ENCODE data around the gene SPIN1.

The SPIN1 gene

DNA sequence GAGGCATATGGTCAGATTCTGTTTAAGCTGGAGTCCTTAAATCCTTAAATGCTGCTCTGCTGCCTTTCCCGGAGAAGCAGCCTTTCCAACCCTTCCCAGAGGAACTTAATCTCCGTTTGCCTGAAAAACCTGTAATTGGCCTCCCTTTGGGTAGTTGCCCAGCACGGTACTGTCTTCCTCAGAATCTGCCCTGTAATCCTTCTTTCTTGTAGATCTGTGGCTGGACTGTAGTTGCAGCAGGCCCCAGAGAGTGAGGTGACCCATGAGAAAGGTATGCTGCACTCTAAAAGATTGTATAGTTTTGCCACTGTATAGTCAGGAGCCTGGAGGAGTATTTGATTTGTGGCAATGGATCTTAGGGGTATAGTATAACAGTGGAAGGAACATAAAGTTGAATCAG lies 11.7 kb downstream of the SPIN1 start:
- no peaks in the 10 kb centered on the region for H3K9me3 ChIP-seq (ENCODE audit: control insufficient read depth, insufficient read depth, low read depth, low read length)
- ChIA-PET POLR2A (no interaction called here), CTCF (interaction anchor here (0.6 kb wide), 1 partner anchor 227 kb away, joined by 3 read pairs; no protein-coding TSS in a partner anchor)
- H3K4me3 ChIP-seq (ENCODE audit: low read depth, low read length): no peak overlapping the region
- no peaks in the 10 kb centered on the region for H3K4me1 ChIP-seq (ENCODE audit: control insufficient read depth, insufficient read depth, low read length)
- H3K27ac ChIP-seq (ENCODE audit: extremely low read depth, low read depth, low read length): no peak overlapping the region
- peaks cover 0 to 4% of the 10 kb centered on the region in 2 experiments; a peak in 1 of 3 replicates for H3K36me3 ChIP-seq (ENCODE audit: control insufficient read depth in 2 of 2, insufficient read depth in 1 of 2, low read length in 2 of 2)
- TF ChIP-seq ZNF169 (tag by site-specific recombination; IDR thresholded peaks at IDR 0.05): no peak
- no peak for TF ChIP-seq ZNF221 (tag by site-specific recombination; IDR thresholded peaks at IDR 0.05; ENCODE audit: borderline replicate concordance)
- TF ChIP-seq ZNF501 (tag by site-specific recombination; IDR thresholded peaks at IDR 0.05): no peak
- TF ChIP-seq ZNF791 (tag by site-specific recombination; IDR thresholded peaks at IDR 0.05): no peak
- TF ChIP-seq BCL11B (tag by site-specific recombination; IDR thresholded peaks at IDR 0.05; ENCODE audit: low read depth): no peak
- TF ChIP-seq ZNF701 (tag by site-specific recombination; IDR thresholded peaks at IDR 0.05): no peak
- TF ChIP-seq ZFP69B (tag by site-specific recombination; IDR thresholded peaks at IDR 0.05): no peak
- TF ChIP-seq, protein P1, sequence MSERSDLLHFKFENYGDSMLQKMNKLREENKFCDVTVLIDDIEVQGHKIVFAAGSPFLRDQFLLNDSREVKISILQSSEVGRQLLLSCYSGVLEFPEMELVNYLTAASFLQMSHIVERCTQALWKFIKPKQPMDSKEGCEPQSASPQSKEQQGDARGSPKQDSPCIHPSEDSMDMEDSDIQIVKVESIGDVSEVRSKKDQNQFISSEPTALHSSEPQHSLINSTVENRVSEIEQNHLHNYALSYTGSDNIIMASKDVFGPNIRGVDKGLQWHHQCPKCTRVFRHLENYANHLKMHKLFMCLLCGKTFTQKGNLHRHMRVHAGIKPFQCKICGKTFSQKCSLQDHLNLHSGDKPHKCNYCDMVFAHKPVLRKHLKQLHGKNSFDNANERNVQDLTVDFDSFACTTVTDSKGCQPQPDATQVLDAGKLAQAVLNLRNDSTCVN (tag by site-specific recombination; optimal IDR thresholded peaks at IDR 0.05): no peak

DNA sequence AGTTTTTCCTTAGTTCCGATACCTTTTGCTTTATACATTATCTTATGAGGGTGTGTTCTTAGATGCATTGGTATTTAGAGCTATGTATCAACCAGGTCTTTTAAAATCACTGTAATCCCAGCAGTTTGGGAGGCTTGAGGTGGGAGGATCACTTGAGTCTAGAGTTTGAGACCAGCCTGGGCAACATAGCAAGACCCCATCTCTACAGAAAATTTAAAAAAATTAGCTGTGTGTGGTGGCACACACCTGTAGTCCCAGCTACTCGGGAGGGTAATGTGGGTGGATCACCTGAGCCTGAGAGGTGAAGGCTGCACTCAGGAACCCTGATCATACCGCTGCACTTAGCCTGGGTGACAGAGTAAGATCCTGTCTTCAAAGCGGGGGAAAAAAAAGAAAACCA lies 15.1 kb downstream of the SPIN1 start:
- POLR2A ChIA-PET: no interaction called here
- no peak overlapping the region for H3K27ac ChIP-seq (ENCODE audit: extremely low read depth, low read depth, low read length)
- CTCF ChIA-PET: interaction anchor here (0.6 to 1.8 kb wide), 3 partner anchors 9 to 217 kb away, joined by 4 to 7 read pairs (median 5); no protein-coding TSS in a partner anchor
- no peaks in the 10 kb centered on the region for H3K4me1 ChIP-seq (ENCODE audit: control insufficient read depth, insufficient read depth, low read length)
- TF ChIP-seq ZNF121 (tag by site-specific recombination; IDR thresholded peaks at IDR 0.05) (0 out of 2 replicates have a peak, but pooled peaks have one; percentile 22), ZNF701 (tag by site-specific recombination; IDR thresholded peaks at IDR 0.05) (no peak), ZNF214 (tag by site-specific recombination; IDR thresholded peaks at IDR 0.05; ENCODE audit: borderline replicate concordance) (no peak)
- H3K4me3 ChIP-seq (ENCODE audit: low read depth, low read length): no peak overlapping the region
- no peaks in the 10 kb centered on the region; a peak in 1 of 3 replicates for H3K36me3 ChIP-seq (ENCODE audit: control insufficient read depth in 2 of 2, insufficient read depth in 1 of 2, low read length in 2 of 2)
- H3K9me3 ChIP-seq (ENCODE audit: control insufficient read depth, insufficient read depth, low read depth, low read length): no peaks in the 10 kb centered on the region

GRCh38 chr9:88406051-88406450 lies 17.8 kb downstream of the SPIN1 start:
- Histone ChIP-seq H3K36me3 (ENCODE audit: control insufficient read depth in 2 of 2, insufficient read depth in 1 of 2, low read length in 2 of 2) (no peaks in the 10 kb centered on the region; a peak in 1 of 3 replicates), H3K4me1 (ENCODE audit: control insufficient read depth, insufficient read depth, low read length) (no peaks in the 10 kb centered on the region), H3K4me3 (ENCODE audit: low read depth, low read length) (no peak overlapping the region), H3K9me3 (ENCODE audit: control insufficient read depth, insufficient read depth, low read depth, low read length) (no peaks in the 10 kb centered on the region), H3K27ac (ENCODE audit: extremely low read depth, low read depth, low read length) (no peak overlapping the region)
- CTCF ChIA-PET: no interaction called here
- POLR2A ChIA-PET: interaction anchor here (0.7 kb wide), 2 partner anchors 51 to 238 kb away, joined by 4 to 5 read pairs; no protein-coding TSS in a partner anchor
- TF ChIP-seq ZNF148 (tag by site-specific recombination; IDR thresholded peaks at IDR 0.05; ENCODE audit: borderline replicate concordance) (no peak), ZNF639 (tag by site-specific recombination; IDR thresholded peaks at IDR 0.05) (no peak), SP3 (tag by site-specific recombination; IDR thresholded peaks at IDR 0.05) (no peak), ZNF324 (tag by site-specific recombination; IDR thresholded peaks at IDR 0.05) (no peak), ZNF521 (tag by site-specific recombination; IDR thresholded peaks at IDR 0.05) (no peak), ZFP41 (tag by site-specific recombination; IDR thresholded peaks at IDR 0.05; ENCODE audit: borderline replicate concordance) (no peak), TCF7L2 (IDR thresholded peaks at IDR 0.05; ENCODE audit: borderline replicate concordance, low read depth, low read length) (no peak), ZNF433 (tag by site-specific recombination; IDR thresholded peaks at IDR 0.05; ENCODE audit: low read depth) (no peak), ZNF157 (tag by site-specific recombination; IDR thresholded peaks at IDR 0.05) (no peak)
